Bronchial epithelial cell (primary cell): Measurements from ENCODE around the gene KCNAB1. TPM values are rescaled to one million over a fixed set of nuclear protein-coding genes. Genes with fewer than 3 reads are reported as not detected.
"Not testable (repeated sequence)": the region's sequence is repeated elsewhere in the genome, so short reads cannot be mapped to it uniquely, and the experiment has no call there.

ENCODE experiments used
- DNase-seq: peaks from one replicate; pipeline ENCODE4 v3.0.0-alpha.2; 2010; ENCODE audit warnings: low read depth
- FAIRE-seq: peaks from 2 replicates; lab custom pipeline; 2011; peaks lifted over from hg19 to GRCh38; lab: Jason Lieb, UNC
- H3K27me3 ChIP-seq: 2 replicates; pipeline ENCODE4 v1.5.1; 2011; ENCODE audit warnings: low read length; ENCODE audit not compliant: control insufficient read depth, insufficient read depth
- H3K36me3 ChIP-seq: 2 replicates; pipeline ENCODE4 v1.5.1; 2011; ENCODE audit warnings: low read length; ENCODE audit not compliant: control insufficient read depth, insufficient read depth
- H3K4me3 ChIP-seq: 2 replicates; pipeline ENCODE4 v1.5.1; 2011; ENCODE audit warnings: mild to moderate bottlenecking, low read depth, low read length, control low read depth
- CTCF ChIP-seq: IDR thresholded peaks from 2 replicates; pipeline ENCODE4 v1.5.1; 2011; ENCODE audit warnings: mild to moderate bottlenecking, moderate library complexity, low read length, control low read depth, inconsistent platforms; ENCODE audit not compliant: insufficient read depth, severe bottlenecking
- total RNA-seq: library from RNA; depleted of rRNA; stranded (reverse); fragments of >200 nt; gene quantifications from 2 replicates; pipeline ENCODE4 v1.2.1, GENCODE V29; 2014

Gene KCNAB1
- 0.26 and 0.38 TPM in 2 replicates for total RNA-seq

DNA sequence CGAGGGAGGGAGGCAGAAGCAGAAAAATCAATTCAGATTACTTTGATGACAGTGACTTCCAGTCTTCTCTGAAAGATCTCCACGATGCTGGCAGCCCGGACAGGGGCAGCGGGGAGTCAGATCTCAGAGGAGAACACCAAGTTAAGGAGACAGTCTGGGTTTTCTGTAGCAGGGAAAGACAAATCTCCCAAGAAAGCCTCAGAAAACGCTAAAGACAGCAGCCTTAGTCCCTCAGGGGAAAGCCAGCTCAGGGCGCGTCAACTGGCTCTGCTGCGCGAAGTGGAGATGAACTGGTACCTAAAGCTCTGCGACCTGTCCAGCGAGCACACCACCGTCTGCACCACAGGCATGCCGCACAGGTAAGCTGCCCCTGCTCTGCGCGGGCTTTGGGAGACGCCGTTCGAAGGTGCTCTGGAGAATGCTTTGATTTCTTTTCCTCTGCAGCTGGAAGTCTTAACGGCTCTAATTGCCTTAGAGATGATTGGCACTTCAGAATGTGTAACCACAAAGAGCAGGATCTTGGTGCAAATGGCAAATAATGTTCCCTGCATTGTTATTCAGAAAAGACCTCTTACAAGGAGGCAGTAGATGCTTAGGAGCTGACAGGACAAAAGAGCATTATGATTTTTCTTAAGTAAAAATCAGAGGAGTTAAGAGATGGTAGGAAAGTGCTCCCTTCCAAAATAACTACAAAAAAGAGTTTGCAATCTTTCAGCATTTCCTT is at the start of gene KCNAB1:
KCNAB1 (plus strand) TSS at position 51 of the 724 bp plus-strand sequence.
- DNase-seq (no peak), FAIRE-seq (no peak)
- no peak for TF ChIP-seq CTCF
- H3K27me3 ChIP-seq = peaks cover 2% of the 10 kb centered on the region
- no peak within 1 kb of the TSS for H3K4me3 ChIP-seq
- no peaks in the 10 kb centered on the region for H3K36me3 ChIP-seq

DNA sequence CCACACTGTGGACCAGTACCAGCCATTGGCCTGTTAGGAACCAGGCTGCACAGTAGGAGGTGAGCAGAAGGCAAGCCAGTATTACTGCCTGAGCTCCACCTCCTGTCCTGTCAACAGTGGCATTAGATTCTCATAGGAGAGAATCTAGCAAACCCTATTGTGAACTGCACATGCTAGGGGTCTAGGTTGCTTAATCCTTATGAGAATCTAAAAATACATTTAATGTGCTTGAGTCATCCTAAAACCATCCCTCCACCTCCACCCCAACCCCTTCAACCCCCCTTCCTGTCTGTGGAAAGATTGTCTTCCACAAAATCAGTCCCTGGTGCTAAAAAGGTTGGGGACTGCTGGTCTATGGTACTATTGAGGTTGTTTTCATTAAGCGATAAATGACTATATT is 49.3 kb upstream of the KCNAB1 start:
- DNase-seq (no peak), FAIRE-seq (no peak)
- no peak overlapping the region for H3K4me3 ChIP-seq
- peaks cover 2% of the 10 kb centered on the region for H3K27me3 ChIP-seq
- no peak for TF ChIP-seq CTCF
- no peaks in the 10 kb centered on the region for H3K36me3 ChIP-seq

GRCh38 chr3:156072950-156073657 is 47.3 kb upstream of the KCNAB1 start:
- not testable (repeated sequence) for H3K36me3 ChIP-seq, H3K4me3 ChIP-seq, H3K27me3 ChIP-seq, FAIRE-seq, DNase-seq

DNA sequence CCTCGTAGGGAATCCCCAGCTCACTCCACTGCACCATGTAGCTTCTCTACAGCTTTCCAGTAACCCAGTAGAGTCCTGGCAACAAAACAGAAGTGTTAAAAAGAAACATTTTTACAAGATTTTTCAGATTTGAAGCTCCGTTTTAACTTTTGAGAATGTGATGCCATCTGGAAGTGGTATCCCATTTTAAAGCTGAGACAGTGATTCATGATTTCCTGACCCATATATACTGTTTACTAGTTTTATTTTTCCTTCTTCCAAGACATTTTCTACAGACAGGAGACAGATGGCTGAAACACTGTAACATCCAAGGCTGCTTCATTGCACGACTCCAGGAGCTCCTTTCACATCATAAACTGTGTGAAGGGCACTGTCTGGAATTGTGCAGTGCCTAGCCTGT is 30.3 kb upstream of the KCNAB1 start:
- TF ChIP-seq CTCF = no peak

DNA sequence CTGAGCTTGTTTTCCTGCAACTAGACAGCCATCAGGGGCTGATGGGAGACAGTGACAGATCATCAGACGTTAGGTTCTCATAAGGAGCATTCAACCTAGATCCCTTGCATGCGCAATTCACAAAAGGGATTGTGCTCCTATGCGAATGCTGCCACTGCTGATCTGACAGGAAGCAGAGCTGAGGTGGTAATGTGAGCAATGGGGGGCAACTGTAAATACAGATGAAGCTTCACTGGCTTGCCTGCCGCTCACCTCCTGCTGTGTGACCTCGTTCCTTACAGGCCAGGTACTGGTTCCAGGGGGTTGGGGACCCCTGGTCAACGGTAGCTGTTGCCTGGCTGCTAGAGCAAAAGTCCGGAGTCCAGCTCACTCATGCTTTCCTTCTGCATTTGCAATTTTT is 26.4 kb upstream of the KCNAB1 start:
- no peak for TF ChIP-seq CTCF
- FAIRE-seq = peak; percentile 81
- H3K27me3 ChIP-seq = no peaks in the 10 kb centered on the region

More for the DNA sequence above, 30.3 kb upstream of the KCNAB1 start:
- H3K27me3 ChIP-seq = no peaks in the 10 kb centered on the region
- no peaks in the 10 kb centered on the region for H3K36me3 ChIP-seq
- no peak overlapping the region for H3K4me3 ChIP-seq
- DNase-seq (no peak), FAIRE-seq (no peak)

GRCh38 chr3:156094391-156094790 is 26.0 kb upstream of the KCNAB1 start:
- no peak for DNase-seq
- no peaks in the 10 kb centered on the region for H3K36me3 ChIP-seq
- no peak for FAIRE-seq
- H3K4me3 ChIP-seq = no peak overlapping the region
- H3K27me3 ChIP-seq = no peaks in the 10 kb centered on the region
- TF ChIP-seq CTCF = no peak

More for the DNA sequence above, 26.4 kb upstream of the KCNAB1 start:
- Histone ChIP-seq H3K36me3 (no peaks in the 10 kb centered on the region), H3K4me3 (no peak overlapping the region)
- no peak for DNase-seq

DNA sequence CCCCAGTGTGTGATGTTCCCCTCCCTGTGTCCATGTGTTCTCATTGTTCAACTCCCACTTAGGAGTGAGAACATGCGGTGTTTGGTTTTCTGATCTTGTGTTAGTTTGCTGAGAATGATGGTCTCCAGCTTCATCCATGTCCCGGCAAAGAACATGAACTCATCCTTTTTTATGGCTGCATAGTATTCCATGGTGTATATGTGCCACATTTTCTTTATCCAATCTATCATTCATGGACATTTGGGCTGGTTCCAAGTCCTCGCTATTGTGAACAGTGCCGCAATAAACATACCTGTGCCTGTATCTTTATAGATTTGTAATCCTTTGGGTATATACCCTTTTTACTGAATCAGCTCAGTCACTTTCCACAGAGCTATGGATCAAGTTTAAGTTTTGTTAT is 24.7 kb upstream of the KCNAB1 start:
- H3K27me3 ChIP-seq, DNase-seq, H3K36me3 ChIP-seq, FAIRE-seq, H3K4me3 ChIP-seq: not testable (repeated sequence)
